Measurements from ENCODE around the gene GOLGB1.

The GOLGB1 gene

DNA sequence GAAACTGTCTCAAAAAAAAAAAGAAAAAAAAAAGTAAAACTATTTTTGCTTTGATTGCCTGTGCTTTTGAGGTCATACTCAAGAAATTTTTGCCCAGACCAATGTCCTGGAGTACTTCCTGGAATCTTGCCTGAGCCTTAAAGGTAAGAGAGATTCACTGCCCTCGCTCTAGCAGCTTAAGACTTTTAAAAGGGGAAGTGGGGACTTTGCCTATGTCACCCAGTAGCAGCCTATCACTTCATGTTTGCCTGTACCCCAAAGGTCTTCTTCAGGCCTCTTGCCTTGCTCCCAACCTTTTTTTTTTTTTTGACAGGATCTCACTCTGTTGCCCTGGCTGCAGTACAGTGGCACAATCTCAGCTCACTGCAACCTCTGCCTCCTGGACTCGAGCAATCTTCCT is 18.9 kb upstream of the GOLGB1 start:
- POLR2A ChIA-PET, result interaction anchor here (1.5 to 1.7 kb wide), 2 partner anchors 11 to 20 kb away, joined by 3 read pairs; no protein-coding TSS in a partner anchor
- CTCF ChIA-PET, result no interaction called here
- Histone ChIP-seq H3K4me3 (ENCODE audit: low read depth, low read length) (no peak overlapping the region), H3K36me3 (ENCODE audit: control insufficient read depth in 2 of 2, insufficient read depth in 1 of 2, low read length in 2 of 2) (peaks cover 10 to 47% of the 10 kb centered on the region in 2 experiments; a peak in 2 of 3 replicates), H3K4me1 (ENCODE audit: control insufficient read depth, insufficient read depth, low read length) (no peaks in the 10 kb centered on the region), H3K27ac (ENCODE audit: extremely low read depth, low read depth, low read length) (no peak overlapping the region), H3K9me3 (ENCODE audit: control insufficient read depth, insufficient read depth, low read depth, low read length) (no peaks in the 10 kb centered on the region)
- TF ChIP-seq ZNF626 (tag by site-specific recombination; IDR thresholded peaks at IDR 0.05) (no peak), IKZF3 (tag by site-specific recombination; IDR thresholded peaks at IDR 0.05) (no peak), ATF2 (tag by site-specific recombination; IDR thresholded peaks at IDR 0.05; ENCODE audit: low read depth) (no peak), ZNF280D (tag by site-specific recombination; IDR thresholded peaks at IDR 0.05) (no peak), ZNF558 (tag by site-specific recombination; IDR thresholded peaks at IDR 0.05) (no peak)

GRCh38 chr3:121759541-121760202 is 10.1 kb upstream of the GOLGB1 start:
- Histone ChIP-seq H3K36me3 (ENCODE audit: control insufficient read depth in 2 of 2, insufficient read depth in 1 of 2, low read length in 2 of 2) (no peaks in the 10 kb centered on the region), H3K9me3 (ENCODE audit: control insufficient read depth, insufficient read depth, low read depth, low read length) (no peaks in the 10 kb centered on the region), H3K27ac (ENCODE audit: extremely low read depth, low read depth, low read length) (no peak overlapping the region), H3K4me1 (ENCODE audit: control insufficient read depth, insufficient read depth, low read length) (no peaks in the 10 kb centered on the region), H3K4me3 (ENCODE audit: low read depth, low read length) (no peak overlapping the region)
- TF ChIP-seq, protein P1, sequence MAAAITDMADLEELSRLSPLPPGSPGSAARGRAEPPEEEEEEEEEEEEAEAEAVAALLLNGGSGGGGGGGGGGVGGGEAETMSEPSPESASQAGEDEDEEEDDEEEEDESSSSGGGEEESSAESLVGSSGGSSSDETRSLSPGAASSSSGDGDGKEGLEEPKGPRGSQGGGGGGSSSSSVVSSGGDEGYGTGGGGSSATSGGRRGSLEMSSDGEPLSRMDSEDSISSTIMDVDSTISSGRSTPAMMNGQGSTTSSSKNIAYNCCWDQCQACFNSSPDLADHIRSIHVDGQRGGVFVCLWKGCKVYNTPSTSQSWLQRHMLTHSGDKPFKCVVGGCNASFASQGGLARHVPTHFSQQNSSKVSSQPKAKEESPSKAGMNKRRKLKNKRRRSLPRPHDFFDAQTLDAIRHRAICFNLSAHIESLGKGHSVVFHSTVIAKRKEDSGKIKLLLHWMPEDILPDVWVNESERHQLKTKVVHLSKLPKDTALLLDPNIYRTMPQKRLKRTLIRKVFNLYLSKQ (tag by site-specific recombination; IDR thresholded peaks at IDR 0.05; ENCODE audit: borderline replicate concordance), result no peak
- TF ChIP-seq, protein P2, sequence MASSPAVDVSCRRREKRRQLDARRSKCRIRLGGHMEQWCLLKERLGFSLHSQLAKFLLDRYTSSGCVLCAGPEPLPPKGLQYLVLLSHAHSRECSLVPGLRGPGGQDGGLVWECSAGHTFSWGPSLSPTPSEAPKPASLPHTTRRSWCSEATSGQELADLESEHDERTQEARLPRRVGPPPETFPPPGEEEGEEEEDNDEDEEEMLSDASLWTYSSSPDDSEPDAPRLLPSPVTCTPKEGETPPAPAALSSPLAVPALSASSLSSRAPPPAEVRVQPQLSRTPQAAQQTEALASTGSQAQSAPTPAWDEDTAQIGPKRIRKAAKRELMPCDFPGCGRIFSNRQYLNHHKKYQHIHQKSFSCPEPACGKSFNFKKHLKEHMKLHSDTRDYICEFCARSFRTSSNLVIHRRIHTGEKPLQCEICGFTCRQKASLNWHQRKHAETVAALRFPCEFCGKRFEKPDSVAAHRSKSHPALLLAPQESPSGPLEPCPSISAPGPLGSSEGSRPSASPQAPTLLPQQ (tag by site-specific recombination; IDR thresholded peaks at IDR 0.05), result no peak
- no peak for TF ChIP-seq ZNF776 (tag by site-specific recombination; IDR thresholded peaks at IDR 0.05; ENCODE audit: borderline replicate concordance)
- TF ChIP-seq ZNF571 (tag by site-specific recombination; IDR thresholded peaks at IDR 0.05), result no peak
- no peak for TF ChIP-seq ZNF266 (tag by site-specific recombination; IDR thresholded peaks at IDR 0.05; ENCODE audit: low read depth)
- no peak for TF ChIP-seq ZNF510 (tag by site-specific recombination; IDR thresholded peaks at IDR 0.05; ENCODE audit: insufficient replicate concordance)
- TF ChIP-seq SP3 (tag by site-specific recombination; IDR thresholded peaks at IDR 0.05), result no peak
- TF ChIP-seq ZBTB48 (tag by site-specific recombination; IDR thresholded peaks at IDR 0.05), result no peak
- TF ChIP-seq ZEB2 (tag by site-specific recombination; IDR thresholded peaks at IDR 0.05), result no peak
- TF ChIP-seq ZNF645 (tag by site-specific recombination; IDR thresholded peaks at IDR 0.05), result no peak
- TF ChIP-seq ZNF670 (tag by site-specific recombination; IDR thresholded peaks at IDR 0.05; ENCODE audit: low read depth), result no peak
- no peak for TF ChIP-seq ZNF2 (tag by site-specific recombination; IDR thresholded peaks at IDR 0.05)
- CTCF ChIA-PET, result no interaction called here
- POLR2A ChIA-PET, result no interaction called here

All from HEK293 (cell line).